ENCODE data around the gene NUTM1. TPM values are rescaled to one million over a fixed set of nuclear protein-coding genes. Genes with fewer than 3 reads are reported as not detected.
"Not testable (repeated sequence)": the region's sequence is repeated elsewhere in the genome, so short reads cannot be mapped to it uniquely, and the experiment has no call there.

NUTM1 gene
- total RNA-seq, 1 donor from 2014 or later: under 0.01 TPM

GRCh38 chr15:34336991-34337556 is 6.0 kb upstream of the NUTM1 start:
- FAIRE-seq: no peak
- DNase-seq (ENCODE audit: low spot score in 2 of 2): no peak

DNA sequence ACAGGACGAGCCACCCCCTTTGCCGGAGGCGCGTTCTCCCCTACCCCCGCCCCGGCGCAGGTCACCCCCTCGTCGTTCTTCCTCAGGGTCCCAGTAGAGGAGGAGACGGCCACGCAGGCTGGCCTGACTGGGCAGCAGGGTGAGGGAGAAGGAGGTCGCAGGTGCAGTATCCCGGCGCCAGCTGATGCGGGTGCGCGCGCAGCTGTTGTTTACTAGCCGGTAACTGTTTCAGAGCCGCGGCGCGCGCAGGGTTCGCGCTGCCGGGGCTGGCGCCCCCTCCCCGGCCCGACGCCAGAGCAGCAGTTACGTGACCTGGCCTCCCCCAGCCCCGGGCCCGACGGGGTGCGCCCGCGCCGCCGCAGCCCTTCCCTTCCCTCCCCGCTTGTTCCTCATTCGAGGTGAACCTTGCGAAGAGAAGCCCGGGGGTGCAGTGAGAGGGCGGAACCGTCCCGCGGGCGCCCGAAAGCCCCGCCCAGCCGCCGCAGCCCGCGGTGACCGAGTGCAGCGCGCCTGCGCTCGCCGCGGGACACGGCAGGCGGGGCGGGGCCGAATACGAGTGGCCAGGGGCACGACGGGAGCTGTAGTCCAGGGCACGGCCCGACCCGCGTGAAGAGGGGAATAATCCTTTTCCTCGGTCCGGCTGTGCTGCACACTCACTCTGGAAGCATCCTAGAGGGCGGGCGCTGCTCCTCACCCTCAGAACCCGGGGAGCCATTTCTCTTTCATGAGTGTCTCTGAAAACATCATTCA is 5.4 kb upstream of the NUTM1 start, which contains the start of gene SLC12A6:
SLC12A6 (minus strand) TSS at position 225 of the 750 bp plus-strand sequence. CDS start 1,101 bp downstream, outside the sequence.
- DNase-seq (ENCODE audit: low spot score in 2 of 2) (peak; percentile 88 to 90), FAIRE-seq (no peak)

GRCh38 chr15:34338347-34338746 is 4.8 kb upstream of the NUTM1 start:
- FAIRE-seq: no peak
- no peak for DNase-seq (ENCODE audit: low spot score in 2 of 2)

- DNase-seq (ENCODE audit: low spot score in 2 of 2) (no peak), FAIRE-seq (no peak)
Measured at GRCh38 chr15:34339946-34340345, 3.2 kb upstream of the NUTM1 start.

DNA sequence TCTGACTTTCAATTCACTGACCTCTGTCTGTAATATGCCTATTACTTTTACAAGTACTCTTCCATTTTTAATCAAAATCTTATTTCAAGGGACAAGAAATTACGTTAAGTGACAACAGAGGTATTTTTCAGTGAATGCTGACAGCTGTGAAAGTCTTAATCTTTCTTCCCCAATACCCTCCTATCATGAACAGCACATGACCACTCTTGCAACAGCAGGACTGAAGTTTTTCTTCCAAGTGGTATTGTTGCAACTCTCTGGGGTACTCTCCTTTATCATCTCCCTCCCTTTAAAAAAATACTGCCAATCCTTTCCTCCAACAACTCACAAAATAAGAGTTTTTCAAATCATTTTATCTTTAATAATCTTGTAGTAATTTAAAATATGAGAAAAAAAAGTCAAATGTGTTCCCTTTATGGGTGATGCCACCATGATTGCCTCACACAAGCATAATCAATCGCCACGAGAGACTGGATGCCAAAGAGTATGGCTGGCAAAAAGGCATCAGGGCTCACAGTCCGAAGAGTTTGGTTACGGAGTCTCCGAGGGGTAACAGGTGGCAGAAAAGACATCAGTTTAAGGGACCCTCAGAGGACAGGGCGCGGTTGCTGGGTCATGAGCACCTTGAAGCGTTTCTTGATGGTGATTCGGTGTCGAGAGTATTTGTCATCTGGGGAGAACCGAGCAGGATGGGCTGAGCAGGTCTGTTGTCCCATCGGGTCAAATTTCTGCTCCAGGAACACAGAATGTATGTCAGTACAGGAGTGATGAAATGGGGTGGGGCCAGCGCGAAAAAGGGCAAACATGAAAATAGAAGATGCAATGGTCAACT is 1.5 kb upstream of the NUTM1 start:
- FAIRE-seq: no peak
- DNase-seq (ENCODE audit: low spot score in 2 of 2): no peak

DNA sequence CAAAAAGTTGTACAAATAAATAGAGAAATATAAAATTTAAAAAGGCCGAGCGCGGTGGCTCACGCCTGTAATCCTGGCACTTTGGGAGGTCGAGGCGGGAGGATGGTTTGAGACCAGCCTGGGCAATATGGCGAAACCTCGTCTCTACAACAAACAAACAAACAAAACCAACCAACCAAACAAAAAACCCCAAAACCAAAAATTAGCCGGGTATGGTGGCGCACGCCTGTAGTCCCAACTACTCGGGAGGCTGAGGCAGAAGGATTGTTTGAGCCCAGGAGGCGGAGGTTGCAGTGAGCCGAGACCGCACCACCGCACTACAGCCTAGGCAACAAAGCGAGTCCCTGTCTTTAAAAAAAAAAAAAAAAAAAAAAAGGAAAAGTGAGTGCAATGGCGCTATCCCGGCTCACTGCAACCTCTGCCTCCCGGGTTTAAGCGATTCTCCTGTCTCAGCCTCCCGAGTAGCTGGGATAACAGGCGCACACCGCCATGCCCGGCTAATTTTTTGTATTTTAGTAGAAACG is 840 bp upstream of the NUTM1 start:
- DNase-seq (ENCODE audit: low spot score in 2 of 2); FAIRE-seq: not testable (repeated sequence)

DNA sequence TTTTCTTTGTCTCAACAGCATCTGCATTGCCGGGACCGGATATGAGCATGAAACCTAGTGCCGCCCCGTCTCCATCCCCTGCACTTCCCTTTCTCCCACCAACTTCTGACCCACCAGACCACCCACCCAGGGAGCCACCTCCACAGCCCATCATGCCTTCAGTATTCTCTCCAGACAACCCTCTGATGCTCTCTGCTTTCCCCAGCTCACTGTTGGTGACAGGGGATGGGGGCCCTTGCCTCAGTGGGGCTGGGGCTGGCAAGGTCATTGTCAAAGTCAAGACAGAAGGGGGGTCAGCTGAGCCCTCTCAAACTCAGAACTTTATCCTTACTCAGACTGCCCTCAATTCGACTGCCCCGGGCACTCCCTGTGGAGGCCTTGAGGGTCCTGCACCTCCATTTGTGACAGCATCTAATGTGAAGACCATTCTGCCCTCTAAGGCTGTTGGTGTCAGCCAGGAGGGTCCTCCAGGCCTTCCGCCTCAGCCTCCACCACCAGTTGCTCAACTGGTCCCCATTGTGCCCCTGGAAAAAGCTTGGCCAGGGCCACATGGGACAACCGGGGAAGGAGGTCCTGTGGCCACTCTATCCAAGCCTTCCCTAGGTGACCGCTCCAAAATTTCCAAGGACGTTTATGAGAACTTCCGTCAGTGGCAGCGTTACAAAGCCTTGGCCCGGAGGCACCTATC is 5.0 kb downstream of the NUTM1 start:
- FAIRE-seq: no peak
- no peak for DNase-seq (ENCODE audit: low spot score in 2 of 2)

DNA sequence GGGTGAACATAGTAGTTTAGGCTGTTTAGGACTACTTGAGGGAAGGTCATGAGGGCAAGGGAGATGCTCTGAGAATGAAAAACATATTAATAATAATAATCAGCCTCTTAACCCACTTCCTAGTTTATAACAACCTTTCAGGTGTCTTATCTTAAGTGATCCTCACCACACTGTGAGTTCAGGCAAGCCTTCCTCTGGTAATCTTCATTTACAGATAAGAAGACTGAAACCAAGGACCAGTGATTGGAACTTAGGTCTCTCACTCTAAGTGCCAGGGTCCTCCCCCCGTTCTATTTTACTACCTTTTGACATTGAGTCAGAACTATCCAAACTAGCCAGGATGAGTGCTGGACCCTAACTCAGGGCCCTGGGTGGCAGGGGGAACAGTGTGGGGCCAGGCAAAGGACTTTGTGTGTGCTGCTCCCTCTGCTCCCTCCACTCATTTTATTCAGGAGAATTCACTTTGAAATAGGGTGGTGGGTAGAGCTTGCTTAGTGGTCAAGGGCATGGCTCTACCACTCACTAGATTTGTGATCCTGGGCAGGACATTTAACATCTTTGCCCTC is 5.7 kb downstream of the NUTM1 start:
- FAIRE-seq (no peak), DNase-seq (ENCODE audit: low spot score in 2 of 2) (no peak)

- no peak for DNase-seq (ENCODE audit: low spot score in 2 of 2)
- FAIRE-seq: no peak
Measured at GRCh38 chr15:34349769-34350168, 6.7 kb downstream of the NUTM1 start.

DNA sequence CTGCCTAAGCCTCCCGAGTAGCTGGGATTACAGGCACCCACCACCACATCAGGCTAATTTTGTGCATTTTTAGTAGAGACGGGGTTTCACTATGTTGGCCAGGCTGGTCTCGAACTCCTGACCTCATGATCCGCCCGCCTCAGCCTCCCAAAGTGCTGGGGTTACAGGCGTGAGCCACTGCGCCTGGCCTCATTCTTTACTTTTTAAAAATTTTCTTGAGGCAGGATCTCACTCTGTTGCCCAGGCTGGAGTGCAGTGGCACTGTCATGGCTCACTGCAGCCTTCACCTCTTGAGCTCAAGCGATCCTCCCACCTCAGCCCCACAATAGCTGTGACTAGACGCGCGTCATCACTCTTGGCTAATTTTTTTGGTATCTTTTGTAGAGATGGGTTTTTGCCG is 9.9 kb downstream of the NUTM1 start:
- not testable (repeated sequence) for FAIRE-seq; DNase-seq (ENCODE audit: low spot score in 2 of 2)

- DNase-seq (ENCODE audit: low spot score in 2 of 2) (no peak), FAIRE-seq (no peak)
Measured at GRCh38 chr15:34353627-34354026, 10.5 kb downstream of the NUTM1 start.

- no peak for DNase-seq (ENCODE audit: low spot score in 2 of 2)
Measured at GRCh38 chr15:34354286-34354685, 11.2 kb downstream of the NUTM1 start.

GRCh38 chr15:34355241-34355640 is 12.1 kb downstream of the NUTM1 start:
- FAIRE-seq (no peak), DNase-seq (ENCODE audit: low spot score in 2 of 2) (no peak)

More at GRCh38 chr15:34354286-34354685, 11.2 kb downstream of the NUTM1 start:
- no peak for FAIRE-seq

DNA sequence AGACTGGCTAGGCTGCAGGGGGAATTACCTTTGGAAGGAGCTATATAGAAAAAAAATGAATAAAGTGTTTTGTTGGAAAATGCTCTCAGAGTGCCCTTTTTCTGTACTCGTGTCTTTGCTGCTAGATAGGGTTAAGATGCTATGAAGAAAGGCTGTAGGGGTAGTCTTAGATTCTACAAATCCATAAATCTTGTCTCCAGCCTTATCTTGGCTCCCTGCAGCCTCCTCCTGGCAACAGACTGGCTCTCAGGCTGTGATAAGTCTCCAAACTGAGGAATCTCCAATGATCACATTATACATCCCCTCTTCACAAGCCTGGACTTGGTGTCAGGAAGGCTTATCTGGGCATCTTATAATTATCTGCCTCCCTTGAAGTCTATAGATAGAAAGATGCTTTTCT is 14.5 kb downstream of the NUTM1 start:
- no peak for DNase-seq (ENCODE audit: low spot score in 2 of 2)
- FAIRE-seq: no peak

DNA sequence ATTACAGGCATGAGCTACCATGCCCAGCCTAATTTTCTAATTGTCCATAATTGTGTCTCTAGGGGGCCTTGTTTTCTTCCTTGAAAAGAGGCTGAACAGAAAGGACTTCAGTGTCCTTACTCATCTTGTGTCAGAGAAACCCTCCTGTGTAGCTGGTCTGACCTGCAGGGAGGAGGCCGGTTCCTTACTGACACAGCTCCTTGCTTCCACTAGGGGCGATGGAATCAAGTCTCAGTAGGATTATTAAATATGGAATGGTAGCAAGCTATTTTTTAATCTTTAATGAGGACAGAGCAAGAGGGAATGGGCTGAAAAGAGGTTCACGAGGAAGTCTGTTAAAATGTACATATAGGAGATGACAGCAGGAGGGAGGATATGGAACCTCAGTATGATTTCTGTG is 15.3 kb downstream of the NUTM1 start:
- no peak for FAIRE-seq
- DNase-seq (ENCODE audit: low spot score in 2 of 2): no peak

DNA sequence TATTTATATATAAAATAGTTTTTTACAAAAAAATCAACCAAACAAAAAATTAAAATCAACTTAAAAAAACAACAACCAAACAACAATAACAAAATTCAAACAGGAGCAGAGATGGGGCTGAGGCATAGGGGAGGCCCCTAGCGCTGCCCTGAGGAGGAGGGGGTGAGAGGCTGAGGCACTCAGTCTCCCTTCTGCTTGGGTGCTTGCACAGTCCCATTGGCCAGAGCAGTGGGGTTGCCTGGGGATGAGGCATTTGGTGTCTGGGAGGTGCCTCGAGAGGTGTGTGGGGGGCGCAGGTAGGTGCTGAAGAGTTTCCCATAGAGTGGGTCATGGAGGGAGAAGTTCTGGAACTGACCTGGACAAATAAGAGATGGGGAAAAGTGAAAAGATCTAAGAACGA is 15.8 kb downstream of the NUTM1 start:
- DNase-seq (ENCODE audit: low spot score in 2 of 2) (no peak), FAIRE-seq (no peak)

DNA sequence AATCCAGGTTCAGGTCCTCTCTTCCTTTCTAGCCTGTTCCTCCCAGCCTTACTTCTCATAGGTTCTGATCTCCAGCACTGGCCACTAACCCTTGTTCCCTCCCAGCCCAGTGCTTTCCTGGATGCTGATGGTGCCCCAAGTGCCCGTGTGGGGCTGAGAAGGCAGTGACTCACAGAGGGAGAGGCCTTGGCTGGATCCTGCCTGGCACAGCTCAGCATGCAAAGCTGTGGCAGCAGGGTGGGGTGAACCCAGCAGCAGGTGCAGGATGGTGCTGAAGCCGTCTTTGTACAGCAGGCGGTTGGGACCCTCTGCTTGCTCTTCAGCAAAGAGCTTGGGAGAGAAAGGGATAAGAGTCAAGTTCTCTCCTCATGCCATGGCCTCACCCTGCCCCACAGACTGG is 16.3 kb downstream of the NUTM1 start:
- FAIRE-seq (no peak), DNase-seq (ENCODE audit: low spot score in 2 of 2) (no peak)

GRCh38 chr15:34360298-34360697 is 17.2 kb downstream of the NUTM1 start:
- FAIRE-seq: no peak

DNA sequence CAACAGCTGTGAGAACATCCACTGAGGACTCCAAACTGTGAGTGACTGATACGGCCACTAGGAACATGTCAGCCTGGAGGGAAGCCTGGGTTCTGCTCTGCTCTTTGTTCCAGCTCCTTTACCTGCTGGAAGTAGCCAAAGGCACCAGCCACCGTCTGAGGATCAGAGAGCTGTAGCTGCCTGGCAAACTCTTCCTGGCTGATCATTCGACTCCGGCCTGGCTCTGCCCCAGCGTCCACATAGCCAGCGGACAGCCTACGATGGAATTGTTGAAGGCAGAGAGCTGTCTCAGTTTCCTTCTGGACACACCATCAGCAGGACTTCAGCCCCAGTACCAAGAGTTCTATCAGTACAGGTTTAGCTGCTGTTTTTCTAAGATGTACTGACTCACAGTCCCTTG is 18.2 kb downstream of the NUTM1 start:
- FAIRE-seq (no peak), DNase-seq (ENCODE audit: low spot score in 2 of 2) (no peak)

More at GRCh38 chr15:34360298-34360697, 17.2 kb downstream of the NUTM1 start:
- DNase-seq (ENCODE audit: low spot score in 2 of 2): no peak

Measured in frontal cortex (tissue), 4 donors.